Measurements from ENCODE around the gene RASL12.

DNA sequence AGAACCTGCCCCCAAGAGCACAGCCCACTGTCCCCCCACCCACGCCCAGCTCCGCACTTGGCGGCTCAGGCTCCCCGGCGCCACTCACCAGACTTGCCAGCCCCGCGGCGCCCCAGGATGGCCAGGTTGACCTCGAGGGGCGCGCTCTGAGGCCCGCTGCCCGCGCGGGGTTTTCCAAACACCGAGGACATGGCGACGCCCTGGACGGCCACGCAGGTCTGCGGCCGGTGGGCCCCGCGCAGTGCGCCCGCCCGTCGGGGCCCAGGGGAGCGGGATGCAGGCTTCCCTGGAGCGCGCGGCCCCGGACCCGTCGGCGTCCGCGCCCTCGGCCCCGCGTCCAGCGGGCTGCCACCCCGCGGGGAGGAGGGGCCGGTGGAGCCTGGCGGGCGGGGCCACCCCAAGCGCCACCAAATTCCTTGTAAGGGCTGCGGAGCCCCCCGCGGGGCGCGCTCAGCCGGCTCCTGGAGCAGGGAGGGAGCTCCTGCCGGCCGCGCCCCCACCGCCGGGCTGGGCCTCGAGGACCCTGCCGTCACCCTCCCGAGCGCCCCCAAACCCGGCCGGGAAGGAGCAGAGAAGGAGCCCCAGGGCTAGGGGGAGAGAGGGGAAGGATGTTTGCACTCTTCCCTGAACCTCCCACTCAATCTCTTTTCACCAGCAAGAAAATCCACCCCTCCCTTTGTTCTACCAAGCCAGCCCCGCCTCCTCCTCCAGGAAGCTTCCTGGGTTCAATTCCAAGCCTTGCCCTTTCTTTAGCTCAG lies at the start of gene RASL12:
- TF ChIP-seq POLR2A (IDR thresholded peaks at IDR 0.05), result peak in 1 of 2 donors; percentile 57
- TF ChIP-seq, protein P1, sequence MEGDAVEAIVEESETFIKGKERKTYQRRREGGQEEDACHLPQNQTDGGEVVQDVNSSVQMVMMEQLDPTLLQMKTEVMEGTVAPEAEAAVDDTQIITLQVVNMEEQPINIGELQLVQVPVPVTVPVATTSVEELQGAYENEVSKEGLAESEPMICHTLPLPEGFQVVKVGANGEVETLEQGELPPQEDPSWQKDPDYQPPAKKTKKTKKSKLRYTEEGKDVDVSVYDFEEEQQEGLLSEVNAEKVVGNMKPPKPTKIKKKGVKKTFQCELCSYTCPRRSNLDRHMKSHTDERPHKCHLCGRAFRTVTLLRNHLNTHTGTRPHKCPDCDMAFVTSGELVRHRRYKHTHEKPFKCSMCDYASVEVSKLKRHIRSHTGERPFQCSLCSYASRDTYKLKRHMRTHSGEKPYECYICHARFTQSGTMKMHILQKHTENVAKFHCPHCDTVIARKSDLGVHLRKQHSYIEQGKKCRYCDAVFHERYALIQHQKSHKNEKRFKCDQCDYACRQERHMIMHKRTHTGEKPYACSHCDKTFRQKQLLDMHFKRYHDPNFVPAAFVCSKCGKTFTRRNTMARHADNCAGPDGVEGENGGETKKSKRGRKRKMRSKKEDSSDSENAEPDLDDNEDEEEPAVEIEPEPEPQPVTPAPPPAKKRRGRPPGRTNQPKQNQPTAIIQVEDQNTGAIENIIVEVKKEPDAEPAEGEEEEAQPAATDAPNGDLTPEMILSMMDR (IDR thresholded peaks at IDR 0.05), result no peak
